ENCODE data around the gene IER2.
A peak's percentile ranks its signal among the peaks of the same experiment; 100 is the strongest.
"Not testable (repeated sequence)": the region's sequence is repeated elsewhere in the genome, so short reads cannot be mapped to it uniquely, and the experiment has no call there.

The IER2 gene

GRCh38 chr19:13146763-13147563 lies 3.2 kb upstream of the IER2 start:
- no peak for ATAC-seq

GRCh38 chr19:13149173-13149627 lies 1.0 kb upstream of the IER2 start:
- ATAC-seq = not testable (repeated sequence)

- ATAC-seq = peak; percentile 0
These were observed 504 bp upstream of the IER2 start for GRCh38 chr19:13149628-13150186.

- peak; percentile 2 to 3 for ATAC-seq
These were observed 857 bp downstream of the IER2 start for GRCh38 chr19:13150931-13151604.

GRCh38 chr19:13151605-13152355 lies 1.6 kb downstream of the IER2 start:
- ATAC-seq = peak; percentile 58 to 61

- peak; percentile 9 to 14 for ATAC-seq
These were observed 2.3 kb downstream of the IER2 start for GRCh38 chr19:13152356-13152973.

GRCh38 chr19:13152974-13153568 lies 2.9 kb downstream of the IER2 start:
- ATAC-seq = peak; percentile 34 to 44

- ATAC-seq = no peak
These were observed 3.5 kb downstream of the IER2 start for GRCh38 chr19:13153569-13154240.

GRCh38 chr19:13154241-13154778 lies 4.1 kb downstream of the IER2 start:
- no peak for ATAC-seq

GRCh38 chr19:13154911-13155471 lies 4.8 kb downstream of the IER2 start:
- ATAC-seq = peak; percentile 22 to 28

GRCh38 chr19:13155472-13156359 lies 5.5 kb downstream of the IER2 start:
- ATAC-seq = no peak

GRCh38 chr19:13159713-13160112 lies 9.5 kb downstream of the IER2 start:
- no peak for ATAC-seq

- no peak for ATAC-seq
These were observed 10.3 kb downstream of the IER2 start for GRCh38 chr19:13160557-13160956.

GRCh38 chr19:13162724-13163608 lies 12.8 kb downstream of the IER2 start:
- ATAC-seq = peak; percentile 63 to 66

GRCh38 chr19:13163609-13164342 lies 13.6 kb downstream of the IER2 start:
- ATAC-seq = no peak

GRCh38 chr19:13164343-13165161 lies 14.3 kb downstream of the IER2 start:
- no peak for ATAC-seq

Data from activated CD4-positive, CD25-positive, alpha-beta regulatory T cell treated with anti-CD3 and anti-CD28 coated beads, Interleukin-2, amount 50 U/mL, for 24 hours (primary cell).